NT2/D1 (cell line): Measurements from ENCODE around the gene SCUBE3.

Experiments
- SUZ12 ChIP-seq: IDR thresholded peaks from 2 replicates; pipeline ENCODE4 v1.6.1; 2011; ENCODE audit not compliant: insufficient read length, insufficient read depth; ENCODE audit errors: extremely low read depth
- YY1 ChIP-seq: IDR thresholded peaks from 2 replicates; pipeline ENCODE4 v1.6.1; 2011; ENCODE audit not compliant: insufficient read length, insufficient read depth
- ZNF274 ChIP-seq: IDR thresholded peaks from 2 replicates; pipeline ENCODE4 v1.6.1; 2011; ENCODE audit warnings: mild to moderate bottlenecking, low read depth, low read length

DNA sequence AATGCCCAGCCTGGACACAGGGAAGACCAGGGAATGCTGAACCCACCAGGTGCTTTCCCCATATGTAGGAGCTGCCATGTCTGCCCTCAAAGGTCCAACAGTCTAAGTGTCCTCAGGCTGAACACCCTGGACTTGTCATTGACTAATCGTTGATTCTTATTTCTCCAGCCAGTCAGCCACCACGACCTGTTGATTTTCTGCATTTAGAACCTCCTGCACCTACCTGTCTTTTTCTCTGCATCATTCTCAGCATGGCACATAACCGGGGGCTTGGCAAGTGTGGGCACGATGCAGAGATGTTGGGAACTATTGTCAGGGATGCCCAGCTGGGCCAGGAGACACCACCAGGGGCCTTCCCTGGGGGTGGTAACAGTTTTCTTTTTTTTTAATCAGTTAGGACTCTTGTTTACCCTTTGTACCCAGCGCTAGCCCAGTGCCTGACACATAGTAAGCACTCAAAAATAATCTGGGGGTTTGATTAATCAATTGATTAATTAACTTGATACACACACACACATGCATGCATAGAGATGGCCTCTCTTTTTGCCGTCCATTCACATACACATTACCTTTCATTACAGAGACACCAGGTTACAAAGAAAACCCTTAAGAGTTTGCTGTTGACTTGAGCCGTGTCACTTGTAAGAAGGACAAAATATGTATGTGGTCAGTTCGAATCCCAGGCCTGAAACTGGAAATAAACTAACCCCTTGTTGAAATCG, 29.0 kb upstream of the SCUBE3 start:
- TF ChIP-seq YY1: no peak
- no peak for TF ChIP-seq SUZ12
- no peak for TF ChIP-seq ZNF274
